HG03575 (cell line): Measurements from ENCODE around the gene CHST2.
A peak's percentile ranks its signal among the peaks of the same experiment; 100 is the strongest.
"Not testable (repeated sequence)": the region's sequence is repeated elsewhere in the genome, so short reads cannot be mapped to it uniquely, and the experiment has no call there.

Experiments
- ATAC-seq: cut with Tn5 transposase; IDR thresholded peaks from one replicate; pipeline ENCODE4 v1.9.1; 2021; ENCODE audit not compliant: unreplicated experiment, insufficient number of reproducible peaks, low FRiP score; ENCODE audit errors: extremely low read depth

The CHST2 gene

GRCh38 chr3:143158014-143158988, 38.7 kb downstream of the CHST2 start:
- ATAC-seq: peak; percentile 58

GRCh38 chr3:143160437-143160836, 40.9 kb downstream of the CHST2 start:
- no peak for ATAC-seq

GRCh38 chr3:143163562-143164100, 44.1 kb downstream of the CHST2 start:
- ATAC-seq: no peak

GRCh38 chr3:143165211-143165610, 45.6 kb downstream of the CHST2 start:
- peak; percentile 6 for ATAC-seq

- not testable (repeated sequence) for ATAC-seq
Observed at GRCh38 chr3:143165612-143166285, 46.2 kb downstream of the CHST2 start.

GRCh38 chr3:143166376-143166775, 46.8 kb downstream of the CHST2 start:
- no peak for ATAC-seq

- ATAC-seq: no peak
Observed at GRCh38 chr3:143167969-143168854, 48.6 kb downstream of the CHST2 start.

- ATAC-seq: no peak
Observed at GRCh38 chr3:143168855-143169192, 49.3 kb downstream of the CHST2 start.

GRCh38 chr3:143170074-143170473, 50.5 kb downstream of the CHST2 start:
- ATAC-seq: no peak

GRCh38 chr3:143170676-143171075, 51.1 kb downstream of the CHST2 start:
- no peak for ATAC-seq

GRCh38 chr3:143171141-143171980, 51.8 kb downstream of the CHST2 start:
- ATAC-seq: peak; percentile 54

- ATAC-seq: no peak
Observed at GRCh38 chr3:143172062-143172794, 52.7 kb downstream of the CHST2 start.

- no peak for ATAC-seq
Observed at GRCh38 chr3:143172795-143173145, 53.2 kb downstream of the CHST2 start.

GRCh38 chr3:143173242-143173641, 53.7 kb downstream of the CHST2 start:
- no peak for ATAC-seq
